HL-60 (cell line): ENCODE measurements around the gene SEBOX.

Source experiments
- DNase-seq, 2 experiments: peaks; one replicate each; pipeline ENCODE4 v3.0.0-alpha.2; 2010 to 2020; ENCODE audit warnings: low read depth in 1 of 2, low spot score in 1 of 2
- H3K27ac ChIP-seq: fragments of 250-450 bp; sonication (Bioruptor Pico); replicated peaks from 2 replicates; pipeline ENCODE4 v1.5.1; 2020; ENCODE audit warnings: mild to moderate bottlenecking, moderate library complexity
- H3K27me3 ChIP-seq: fragments of 250-450 bp; sonication (Bioruptor Pico); 2 replicates; pipeline ENCODE4 v1.5.1; 2021; ENCODE audit warnings: mild to moderate bottlenecking, moderate library complexity; ENCODE audit not compliant: insufficient read depth, poor library complexity, severe bottlenecking
- H3K4me3 ChIP-seq: replicated peaks from 2 replicates; pipeline ENCODE4 v1.5.1; 2011; ENCODE audit warnings: mild to moderate bottlenecking, control low read depth, low read length; ENCODE audit not compliant: insufficient read depth
- CTCF ChIP-seq: IDR thresholded peaks from one replicate; pipeline ENCODE4 v1.5.1; 2011; ENCODE audit warnings: low read length, control low read depth, inconsistent platforms; ENCODE audit not compliant: insufficient read depth
- GABPA ChIP-seq: IDR thresholded peaks from 2 replicates; pipeline ENCODE4 v1.6.1; 2012; ENCODE audit warnings: low read depth
- POLR2AphosphoS5 ChIP-seq: IDR thresholded peaks from 2 replicates; pipeline ENCODE4 v1.6.1; 2012; ENCODE audit warnings: low read depth
- REST ChIP-seq: IDR thresholded peaks from 2 replicates; pipeline ENCODE4 v1.6.1; 2012; ENCODE audit warnings: low read depth; ENCODE audit not compliant: insufficient replicate concordance
- SPI1 ChIP-seq: IDR thresholded peaks from 2 replicates; pipeline ENCODE4 v1.6.1; 2012; ENCODE audit warnings: low read depth, mild to moderate bottlenecking, borderline replicate concordance

The SEBOX gene

GRCh38 chr17:28398280-28398981 lies 33.4 kb upstream of the SEBOX start:
- no peak for DNase-seq
- no peak for TF ChIP-seq CTCF
- no peak for TF ChIP-seq GABPA
- peak; percentile 38; the same call in 1 of the 2 replicates for TF ChIP-seq SPI1
- no peak overlapping the region for H3K27ac ChIP-seq
- H3K27me3 ChIP-seq = no peaks in the 10 kb centered on the region
- H3K4me3 ChIP-seq = no peak overlapping the region

- no peak for TF ChIP-seq POLR2AphosphoS5
- no peak for TF ChIP-seq REST
- TF ChIP-seq GABPA = no peak
- TF ChIP-seq SPI1 = no peak
- TF ChIP-seq CTCF = no peak
- no peak for DNase-seq
Observed at GRCh38 chr17:28397687-28398279, 32.8 kb upstream of the SEBOX start.

GRCh38 chr17:28397275-28397674 lies 32.3 kb upstream of the SEBOX start:
- TF ChIP-seq SPI1 = no peak
- no peak for TF ChIP-seq POLR2AphosphoS5
- TF ChIP-seq REST = no peak
- no peak for TF ChIP-seq GABPA
- no peak for TF ChIP-seq CTCF
- Histone ChIP-seq H3K27me3 (no peaks in the 10 kb centered on the region), H3K27ac (no peak overlapping the region), H3K4me3 (no peak overlapping the region)
- no peak for DNase-seq

More at GRCh38 chr17:28397687-28398279, 32.8 kb upstream of the SEBOX start:
- no peaks in the 10 kb centered on the region for H3K27me3 ChIP-seq
- H3K27ac ChIP-seq = no peak overlapping the region
- H3K4me3 ChIP-seq = no peak overlapping the region
